ENCODE data around the gene MELTF.

Gene MELTF

GRCh38 chr3:196990601-196991007, 39.0 kb downstream of the MELTF start:
- TF ChIP-seq BACH2 (CRISPR knock-in tag; IDR thresholded peaks at IDR 0.05; ENCODE audit: borderline replicate concordance), result no peak
- TF ChIP-seq CSDC2 (CRISPR knock-in tag; IDR thresholded peaks at IDR 0.05), result no peak
- no peak for TF ChIP-seq ZNF565 (CRISPR knock-in tag; conservative IDR thresholded peaks at IDR 0.05; ENCODE audit: low read depth)
- no peak for TF ChIP-seq POU6F1 (CRISPR knock-in tag; IDR thresholded peaks at IDR 0.05; ENCODE audit: borderline replicate concordance, low read depth)
- TF ChIP-seq ARNTL (CRISPR knock-in tag; IDR thresholded peaks at IDR 0.05; ENCODE audit: borderline replicate concordance, low read depth), result no peak
- no peak for TF ChIP-seq SNAI2 (CRISPR knock-in tag; IDR thresholded peaks at IDR 0.05)
- no peak for TF ChIP-seq ZFP3 (CRISPR knock-in tag; IDR thresholded peaks at IDR 0.05)
- no peak for TF ChIP-seq CREB5 (CRISPR knock-in tag; IDR thresholded peaks at IDR 0.05; ENCODE audit: low read depth)
- TF ChIP-seq TSHZ2 (CRISPR knock-in tag; IDR thresholded peaks at IDR 0.05), result no peak
- TF ChIP-seq GLIS3 (CRISPR knock-in tag; IDR thresholded peaks at IDR 0.05), result no peak
- TF ChIP-seq RARB (CRISPR knock-in tag; IDR thresholded peaks at IDR 0.05), result no peak
- TF ChIP-seq CSRNP3 (CRISPR knock-in tag; IDR thresholded peaks at IDR 0.05), result no peak
- TF ChIP-seq ZFP30 (CRISPR knock-in tag; IDR thresholded peaks at IDR 0.05), result no peak
- TF ChIP-seq PATZ1 (CRISPR knock-in tag; IDR thresholded peaks at IDR 0.05; ENCODE audit: borderline replicate concordance), result no peak
- TF ChIP-seq ZC3H10 (CRISPR knock-in tag; IDR thresholded peaks at IDR 0.05), result no peak
- no peak for TF ChIP-seq ESRRG (CRISPR knock-in tag; IDR thresholded peaks at IDR 0.05)
- no peak for TF ChIP-seq TOX (CRISPR knock-in tag; IDR thresholded peaks at IDR 0.05; ENCODE audit: borderline replicate concordance)
- TF ChIP-seq ISL1 (CRISPR knock-in tag; IDR thresholded peaks at IDR 0.05), result no peak
- no peak for ATAC-seq

- no peak for ATAC-seq
- no peak for TF ChIP-seq PPARA (CRISPR knock-in tag; IDR thresholded peaks at IDR 0.05; ENCODE audit: borderline replicate concordance)
- TF ChIP-seq ZNF565 (CRISPR knock-in tag; conservative IDR thresholded peaks at IDR 0.05; ENCODE audit: low read depth), result no peak
Measured at GRCh38 chr3:196989721-196990262, 39.8 kb downstream of the MELTF start.

- peak; percentile 82 for ATAC-seq
- no peak for TF ChIP-seq ZNF70 (CRISPR knock-in tag; IDR thresholded peaks at IDR 0.05)
- TF ChIP-seq ZC3H10 (CRISPR knock-in tag; IDR thresholded peaks at IDR 0.05), result no peak
- TF ChIP-seq TOX (CRISPR knock-in tag; IDR thresholded peaks at IDR 0.05; ENCODE audit: borderline replicate concordance), result no peak
- TF ChIP-seq PATZ1 (CRISPR knock-in tag; IDR thresholded peaks at IDR 0.05; ENCODE audit: borderline replicate concordance), result no peak
- no peak for TF ChIP-seq TSHZ2 (CRISPR knock-in tag; IDR thresholded peaks at IDR 0.05)
- TF ChIP-seq OSR1 (CRISPR knock-in tag; IDR thresholded peaks at IDR 0.05), result no peak
- TF ChIP-seq ARNTL (CRISPR knock-in tag; IDR thresholded peaks at IDR 0.05; ENCODE audit: borderline replicate concordance, low read depth), result no peak
- no peak for TF ChIP-seq TCF4 (CRISPR knock-in tag; IDR thresholded peaks at IDR 0.05; ENCODE audit: borderline replicate concordance)
- no peak for TF ChIP-seq PPARA (CRISPR knock-in tag; IDR thresholded peaks at IDR 0.05; ENCODE audit: borderline replicate concordance)
- no peak for TF ChIP-seq BACH2 (CRISPR knock-in tag; IDR thresholded peaks at IDR 0.05; ENCODE audit: borderline replicate concordance)
- TF ChIP-seq GLIS3 (CRISPR knock-in tag; IDR thresholded peaks at IDR 0.05), result no peak
Measured at GRCh38 chr3:196988241-196989029, 41.2 kb downstream of the MELTF start.
